K562 treated with DMSO at 1 percent for 24 hours (cell line): ENCODE data around the gene NNT. TPM values are rescaled to one million over a fixed set of nuclear protein-coding genes. Genes with fewer than 3 reads are reported as not detected.

ENCODE experiments used
- total RNA-seq: library from RNA; unstranded; fragments of 300-600 nt; gene quantifications from 2 replicates; pipeline ENCODE4 v1.2.3, GENCODE V29; 2022; ENCODE audit warnings: low read depth; ENCODE audit not compliant: insufficient read depth

Gene NNT
- total RNA-seq, result 25.4 and 31.8 TPM in 2 replicates

GRCh38 chr5:43602461-43603343 lies at the start of gene NNT:
TSS of gene NNT (plus strand) at chr5:43603180. CDS start at chr5:43609196, 6,016 bp downstream.

GRCh38 chr5:43556857-43557542 lies 46.0 kb upstream of the NNT start, which contains the start of gene PAIP1:
TSS of gene PAIP1 (minus strand) at chr5:43557077. CDS start at chr5:43556846, 231 bp downstream.

Other genes starting within 250 kb of the NNT start
- gene CCL28, start 190.8 kb upstream of the NNT start, total RNA-seq, result not detected in 2 replicates
- 6.0 and 6.2 TPM in 2 replicates for gene TMEM267, start 119.3 kb upstream of the NNT start, total RNA-seq
- gene C5orf34, start 88.0 kb upstream of the NNT start, total RNA-seq, result 3.8 and 6.2 TPM in 2 replicates
- 66.1 and 68.8 TPM in 2 replicates for gene PAIP1, start 46.1 kb upstream of the NNT start, total RNA-seq